Fibroblast of lung (primary cell): Measurements from ENCODE around the gene C16orf89. TPM values are rescaled to one million over a fixed set of nuclear protein-coding genes. Genes with fewer than 3 reads are reported as not detected.

Source experiments
- DNase-seq, 2 donors: peaks; one replicate each; pipeline versions ENCODE4 v3.0.0 to v3.0.0-alpha.2; 2010; ENCODE audit warnings: low read depth in 2 of 2
- H2AFZ ChIP-seq: 2 replicates; pipeline ENCODE4 v1.5.1; 2012; ENCODE audit warnings: low read length, control low read depth, inconsistent platforms
- H3K27ac ChIP-seq: 2 replicates; pipeline ENCODE4 v1.5.1; 2011; ENCODE audit warnings: low read length, control low read depth; ENCODE audit not compliant: insufficient read depth
- H3K27me3 ChIP-seq: 2 replicates; pipeline ENCODE4 v1.5.1; 2011; ENCODE audit warnings: mild to moderate bottlenecking, low read length; ENCODE audit not compliant: control insufficient read depth, insufficient read depth
- H3K36me3 ChIP-seq: 2 replicates; pipeline ENCODE4 v1.5.1; 2011; ENCODE audit warnings: low read length; ENCODE audit not compliant: control insufficient read depth, insufficient read depth
- H3K4me1 ChIP-seq: 2 replicates; pipeline ENCODE4 v1.5.1; 2011; ENCODE audit warnings: low read length; ENCODE audit not compliant: control insufficient read depth, insufficient read depth; ENCODE audit errors: extremely low read depth
- H3K4me2 ChIP-seq: 2 replicates; pipeline ENCODE4 v1.5.1; 2011; ENCODE audit warnings: low read length, control low read depth; ENCODE audit not compliant: insufficient read depth; ENCODE audit errors: extremely low read depth
- H3K4me3 ChIP-seq, 4 experiments: fragments of 200-600 bp in 1 of 4; sonication (generic) in 1 of 4; replicated peaks in 1 of 4; 2 replicates each; pipeline ENCODE4 v1.5.1; 2011 to 2016; ENCODE audit warnings: low read length in 4 of 4, low read depth in 3 of 4, mild to moderate bottlenecking in 3 of 4, control low read depth in 2 of 4, inconsistent platforms in 1 of 4, mixed read lengths in 1 of 4; ENCODE audit not compliant: insufficient read depth in 1 of 4; ENCODE audit errors: control extremely low read depth in 1 of 4
- H3K79me2 ChIP-seq: 2 replicates; pipeline ENCODE4 v1.5.1; 2012; ENCODE audit warnings: mild to moderate bottlenecking, low read length, inconsistent platforms; ENCODE audit not compliant: control insufficient read depth, insufficient read depth
- H3K9ac ChIP-seq: 2 replicates; pipeline ENCODE4 v1.5.1; 2011; ENCODE audit warnings: mild to moderate bottlenecking, low read length, control low read depth; ENCODE audit not compliant: insufficient read depth
- H3K9me3 ChIP-seq: 2 replicates; pipeline ENCODE4 v1.5.1; 2012; ENCODE audit warnings: low read depth, low read length; ENCODE audit not compliant: control insufficient read depth, insufficient read depth
- H4K20me1 ChIP-seq: 2 replicates; pipeline ENCODE4 v1.5.1; 2011; ENCODE audit warnings: low read length; ENCODE audit not compliant: control insufficient read depth, insufficient read depth; ENCODE audit errors: extremely low read depth
- EZH2 ChIP-seq: IDR thresholded peaks from 2 replicates; pipeline ENCODE4 v1.5.1; 2012; ENCODE audit warnings: low read length, control low read depth, mild to moderate bottlenecking; ENCODE audit errors: missing control alignments
- polyA plus RNA-seq, 2 donors: library from polyadenylated mRNA; depleted of rRNA in 1 of 2; stranded (reverse) in 1 of 2; unstranded in 1 of 2; fragments of >200 nt; gene quantifications; 2 replicates each; pipeline ENCODE4 v1.2.1, GENCODE V29; 2011 to 2012; ENCODE audit warnings: missing spikeins in 1 of 2
- total RNA-seq: library from RNA; depleted of rRNA; stranded (reverse); fragments of >200 nt; gene quantifications from 2 replicates; pipeline ENCODE4 v1.2.1, GENCODE V29; 2014
- TF ChIP-seq, protein P1 (sequence below), 2 donors: IDR thresholded peaks in 1 of 2; conservative IDR thresholded peaks in 1 of 2; 1 replicate in 1 of 2; 2 replicates in 1 of 2; pipeline ENCODE4 v1.5.1; 2011 to 2012; ENCODE audit warnings: low read length in 2 of 2, control low read depth in 1 of 2, inconsistent platforms in 1 of 2, low read depth in 1 of 2, mild to moderate bottlenecking in 1 of 2

C16orf89 gene
- total and polyA plus RNA-seq, 2 donors (not counting 1 experiment from before 2014, with no cell fraction given): 0.53 to 5.9 TPM

DNA sequence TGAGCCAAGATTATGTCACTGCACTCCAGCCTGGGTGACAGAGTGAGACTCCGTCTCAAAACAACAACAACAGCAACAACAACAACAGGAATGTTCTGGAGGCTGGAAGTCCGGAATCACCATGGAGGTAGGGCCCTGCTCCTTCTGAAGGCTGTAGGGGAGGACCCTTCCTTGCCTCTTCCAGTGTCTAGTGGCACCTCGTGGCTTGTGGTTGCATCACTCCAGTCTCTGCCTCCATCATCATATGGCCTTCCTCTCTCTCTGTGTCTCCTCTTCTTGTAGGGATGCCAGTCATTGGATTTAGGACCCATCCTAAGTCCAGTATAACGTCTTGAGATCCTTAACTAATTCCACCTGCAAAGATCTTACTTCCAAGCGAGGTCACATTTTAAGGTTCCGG is 46.0 kb downstream of the C16orf89 start:
- H3K27me3 ChIP-seq: no peaks in the 10 kb centered on the region
- H3K79me2 ChIP-seq: no peaks in the 10 kb centered on the region
- H3K4me1 ChIP-seq: no peaks in the 10 kb centered on the region
- H3K4me3 ChIP-seq: no peak overlapping the region
- H2AFZ ChIP-seq: no peak overlapping the region
- no peak overlapping the region for H3K4me2 ChIP-seq
- H4K20me1 ChIP-seq: no peaks in the 10 kb centered on the region
- no peak for TF ChIP-seq EZH2
- TF ChIP-seq, protein P1, sequence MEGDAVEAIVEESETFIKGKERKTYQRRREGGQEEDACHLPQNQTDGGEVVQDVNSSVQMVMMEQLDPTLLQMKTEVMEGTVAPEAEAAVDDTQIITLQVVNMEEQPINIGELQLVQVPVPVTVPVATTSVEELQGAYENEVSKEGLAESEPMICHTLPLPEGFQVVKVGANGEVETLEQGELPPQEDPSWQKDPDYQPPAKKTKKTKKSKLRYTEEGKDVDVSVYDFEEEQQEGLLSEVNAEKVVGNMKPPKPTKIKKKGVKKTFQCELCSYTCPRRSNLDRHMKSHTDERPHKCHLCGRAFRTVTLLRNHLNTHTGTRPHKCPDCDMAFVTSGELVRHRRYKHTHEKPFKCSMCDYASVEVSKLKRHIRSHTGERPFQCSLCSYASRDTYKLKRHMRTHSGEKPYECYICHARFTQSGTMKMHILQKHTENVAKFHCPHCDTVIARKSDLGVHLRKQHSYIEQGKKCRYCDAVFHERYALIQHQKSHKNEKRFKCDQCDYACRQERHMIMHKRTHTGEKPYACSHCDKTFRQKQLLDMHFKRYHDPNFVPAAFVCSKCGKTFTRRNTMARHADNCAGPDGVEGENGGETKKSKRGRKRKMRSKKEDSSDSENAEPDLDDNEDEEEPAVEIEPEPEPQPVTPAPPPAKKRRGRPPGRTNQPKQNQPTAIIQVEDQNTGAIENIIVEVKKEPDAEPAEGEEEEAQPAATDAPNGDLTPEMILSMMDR (conservative IDR thresholded peaks at IDR 0.05 in 1 of 2, IDR thresholded peaks at IDR 0.05 in 1 of 2; ENCODE audit: low read depth in 1 of 2, low read length in 2 of 2): no peak
- no peak overlapping the region for H3K27ac ChIP-seq
- no peak overlapping the region for H3K9ac ChIP-seq
- H3K36me3 ChIP-seq: no peaks in the 10 kb centered on the region
- no peaks in the 10 kb centered on the region for H3K9me3 ChIP-seq
- no peak for DNase-seq

DNA sequence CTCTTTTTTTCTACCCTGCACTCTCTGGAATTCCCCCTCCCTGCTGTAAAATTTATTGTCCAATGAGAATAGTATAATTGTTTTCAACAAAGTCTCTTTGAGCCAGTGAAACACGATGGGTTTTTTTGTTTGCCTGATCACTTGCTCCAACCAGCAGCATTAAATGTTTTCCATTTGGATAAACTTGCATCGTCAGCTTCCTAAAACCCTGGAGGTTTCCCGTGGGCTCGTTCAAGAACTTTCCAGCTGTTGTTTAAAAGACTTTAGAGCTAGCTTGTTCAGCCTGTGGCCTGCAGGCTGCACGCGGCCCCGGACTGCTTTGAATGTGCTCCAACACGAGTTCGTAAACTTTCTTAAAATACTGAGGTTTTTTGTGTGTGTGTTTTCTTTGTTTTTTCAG is 47.0 kb downstream of the C16orf89 start:
- Histone ChIP-seq H3K4me3 (no peak overlapping the region), H3K27me3 (no peaks in the 10 kb centered on the region), H3K9me3 (no peaks in the 10 kb centered on the region), H3K79me2 (no peaks in the 10 kb centered on the region), H3K27ac (no peak overlapping the region), H3K9ac (no peak overlapping the region), H3K4me1 (no peaks in the 10 kb centered on the region), H4K20me1 (no peaks in the 10 kb centered on the region), H3K4me2 (no peak overlapping the region), H2AFZ (no peak overlapping the region), H3K36me3 (no peaks in the 10 kb centered on the region)
- TF ChIP-seq EZH2: no peak
- TF ChIP-seq, protein P1 (conservative IDR thresholded peaks at IDR 0.05 in 1 of 2, IDR thresholded peaks at IDR 0.05 in 1 of 2; ENCODE audit: low read depth in 1 of 2, low read length in 2 of 2): no peak
- DNase-seq: peak in 1 of 2 donors; percentile 11

DNA sequence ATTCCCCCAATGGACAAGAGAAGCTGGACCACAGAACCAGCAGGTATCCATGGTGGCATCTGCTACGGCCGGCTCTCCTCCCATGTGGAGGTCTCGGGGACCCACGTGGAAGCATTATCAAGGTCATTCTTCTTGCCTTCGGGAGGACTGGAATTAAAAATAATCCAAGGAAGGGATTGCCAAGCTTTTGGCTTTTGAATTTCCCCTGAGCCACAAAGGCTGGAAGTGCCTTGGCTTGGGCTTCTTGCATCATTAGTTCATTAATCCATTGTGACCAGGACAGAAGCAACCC is 48.1 kb downstream of the C16orf89 start:
- Histone ChIP-seq H2AFZ (no peak overlapping the region), H3K27ac (no peak overlapping the region), H3K79me2 (no peaks in the 10 kb centered on the region), H3K4me1 (no peaks in the 10 kb centered on the region), H3K9me3 (no peaks in the 10 kb centered on the region), H4K20me1 (no peaks in the 10 kb centered on the region), H3K36me3 (no peaks in the 10 kb centered on the region), H3K27me3 (no peaks in the 10 kb centered on the region), H3K9ac (no peak overlapping the region), H3K4me2 (no peak overlapping the region), H3K4me3 (no peak overlapping the region)
- TF ChIP-seq EZH2: no peak
- TF ChIP-seq, protein P1 (conservative IDR thresholded peaks at IDR 0.05 in 1 of 2, IDR thresholded peaks at IDR 0.05 in 1 of 2; ENCODE audit: low read depth in 1 of 2, low read length in 2 of 2): no peak
- DNase-seq: no peak
